Kidney (tissue), 14 donors: Measurements from ENCODE around the gene TCTN1. TPM values are rescaled to one million over a fixed set of nuclear protein-coding genes. Genes with fewer than 3 reads are reported as not detected.
A peak's percentile ranks its signal among the peaks of the same experiment; 100 is the strongest.

Experiments used
- DNase-seq, 5 donors: peaks; one replicate each; pipeline ENCODE4 v3.0.0-alpha.2; 2013 to 2020
- FAIRE-seq: peaks from 2 replicates; lab custom pipeline; 2012; peaks lifted over from hg19 to GRCh38; lab: Jason Lieb, UNC
- H3K27ac ChIP-seq, 2 donors: one replicate each; pipeline ENCODE4 v1.7.0; 2013; ENCODE audit warnings: low read depth in 2 of 2, low read length in 2 of 2, inconsistent platforms in 1 of 2
- H3K27me3 ChIP-seq: one replicate; pipeline ENCODE4 v1.7.1; 2013; ENCODE audit warnings: low read length, inconsistent platforms; ENCODE audit not compliant: control insufficient read depth, insufficient read depth
- H3K36me3 ChIP-seq, 3 donors: one replicate each; pipeline versions ENCODE4 v1.7.0 to v1.7.1; 2013; ENCODE audit warnings: low read length in 3 of 3, control low read depth in 1 of 3, inconsistent platforms in 1 of 3; ENCODE audit not compliant: insufficient read depth in 3 of 3, control insufficient read depth in 2 of 3
- H3K4me1 ChIP-seq, 3 donors: one replicate each; pipeline versions ENCODE4 v1.7.0 to v1.7.1; 2013; ENCODE audit warnings: low read length in 3 of 3, inconsistent platforms in 1 of 3, low read depth in 1 of 3; ENCODE audit not compliant: control insufficient read depth in 2 of 3, insufficient read depth in 2 of 3
- H3K4me3 ChIP-seq, 3 donors: one replicate each; pipeline versions ENCODE4 v1.7.0 to v1.8.1; 2013; ENCODE audit warnings: low read length in 3 of 3, control low read depth in 1 of 3, inconsistent platforms in 1 of 3
- H3K9ac ChIP-seq, 3 donors: one replicate each; pipeline versions ENCODE4 v1.7.0 to v1.7.1; 2013; ENCODE audit warnings: low read length in 3 of 3, control low read depth in 1 of 3, inconsistent platforms in 1 of 3
- H3K9me3 ChIP-seq, 3 donors: one replicate each; pipeline versions ENCODE4 v1.7.0 to v1.7.1; 2013; ENCODE audit warnings: low read length in 3 of 3, control low read depth in 1 of 3, inconsistent platforms in 1 of 3; ENCODE audit not compliant: control insufficient read depth in 2 of 3, insufficient read depth in 1 of 3
- CTCF ChIP-seq: IDR thresholded peaks from 3 replicates; pipeline ENCODE4 v1.5.1; 2012; ENCODE audit warnings: mild to moderate bottlenecking, moderate library complexity, borderline replicate concordance; ENCODE audit not compliant: insufficient read depth; ENCODE audit errors: extremely low read depth
- intact Hi-C: fragments of 100-400 bp; cut with DNase I; formaldehyde crosslinking; loops from one replicate; pipeline ENCODE4 v1.11.1; 2022
- polyA plus RNA-seq: library from polyadenylated mRNA; stranded (reverse); fragments of 350-450 nt; fragmentation: Illumina TruSeq; extraction: RNeasy Lipid Tissue Mini Kit (QIAGEN cat#74804); gene quantifications from one replicate; pipeline ENCODE4 v1.2.3, GENCODE V29; 2014; ENCODE audit warnings: low read depth, low replicate concordance; ENCODE audit not compliant: insufficient read depth
- total RNA-seq: library from RNA; stranded (reverse); fragmentation: NEBNext Ultra II Directional; extraction: Animal tissue kit (Norgen Biotek cat#: 25700); gene quantifications from one replicate; pipeline ENCODE4 v1.2.1, GENCODE V29; 2021
- donor health status: control.
- donor health status: control.
- donor health status: control.
- donor health status: control.
- donor health status: control.
- donor health status: DM: yes; HTN: yes; CAD: no.
- donor health status: Normal renal cell carcinoma (clear cell type).

The TCTN1 gene
- total and polyA plus RNA-seq, 2 donors from 2014 or later, result 71.2 to 76.9 TPM

- Histone ChIP-seq H3K27ac (peak overlapping the region; percentile 52 to 83), H3K36me3 (no peaks in the 10 kb centered on the region), H3K9me3 (no peaks in the 10 kb centered on the region), H3K4me3 (peak overlapping the region in 1 of 3 donors; percentile 13), H3K27me3 (no peaks in the 10 kb centered on the region), H3K9ac (peak overlapping the region in 1 of 3 donors; percentile 47), H3K4me1 (peaks cover 2 to 34% (median 4%) of the 10 kb centered on the region in 3 donors)
- FAIRE-seq (no peak), DNase-seq (no peak)
- intact Hi-C loops, result no loop called here
- TF ChIP-seq CTCF, result no peak
These were observed 35.9 kb upstream of the TCTN1 start for GRCh38 chr12:110577864-110578693.

DNA sequence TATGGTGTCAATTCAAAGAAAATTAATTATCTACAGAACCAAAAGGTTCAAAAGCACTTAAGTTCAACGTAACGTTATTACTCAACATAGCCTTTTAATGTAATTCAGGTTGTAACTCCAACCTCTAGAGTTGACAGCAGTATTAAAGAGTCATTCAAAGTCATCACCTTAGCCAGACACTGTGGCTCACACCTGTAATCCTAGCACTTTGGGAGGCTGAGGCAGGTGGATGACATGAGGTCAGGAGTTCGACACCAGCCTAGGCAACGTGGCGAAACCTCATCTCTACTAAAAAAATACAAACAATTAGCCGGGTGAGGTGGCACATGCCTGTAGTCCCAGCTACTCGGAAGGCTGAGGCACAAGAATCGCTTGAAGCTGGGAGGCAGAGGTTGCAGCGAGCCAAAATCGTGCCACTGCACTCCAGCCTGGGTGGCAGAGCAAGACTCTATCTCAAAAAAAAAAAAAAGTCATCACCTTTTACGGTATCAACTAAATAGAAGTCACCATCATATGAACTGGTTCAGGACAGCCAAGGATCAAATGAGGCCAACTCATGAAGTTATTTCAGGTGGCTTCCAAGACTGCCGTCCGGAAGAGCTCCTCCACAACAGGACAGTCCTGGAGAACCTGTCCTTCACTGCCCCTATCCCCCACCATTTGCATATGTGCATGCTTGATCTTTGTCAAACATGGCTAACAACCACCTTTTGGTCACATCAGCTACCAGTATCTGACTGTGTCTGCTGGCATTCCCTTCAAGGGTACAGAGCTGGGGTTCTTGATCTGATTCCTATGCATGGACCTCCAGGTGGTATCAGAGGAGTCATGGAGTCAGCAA lies 35.0 kb upstream of the TCTN1 start:
- H3K4me1 ChIP-seq, result peaks cover 5 to 34% (median 6%) of the 10 kb centered on the region in 3 donors
- H3K27ac ChIP-seq, result peak overlapping the region; percentile 52 to 83
- no peak overlapping the region for H3K9ac ChIP-seq
- no peaks in the 10 kb centered on the region for H3K9me3 ChIP-seq
- H3K27me3 ChIP-seq, result no peaks in the 10 kb centered on the region
- intact Hi-C loops, result no loop called here
- peak overlapping the region in 1 of 3 donors; percentile 7 for H3K4me3 ChIP-seq
- no peak for TF ChIP-seq CTCF
- H3K36me3 ChIP-seq, result no peaks in the 10 kb centered on the region
- DNase-seq (no peak), FAIRE-seq (no peak)

DNA sequence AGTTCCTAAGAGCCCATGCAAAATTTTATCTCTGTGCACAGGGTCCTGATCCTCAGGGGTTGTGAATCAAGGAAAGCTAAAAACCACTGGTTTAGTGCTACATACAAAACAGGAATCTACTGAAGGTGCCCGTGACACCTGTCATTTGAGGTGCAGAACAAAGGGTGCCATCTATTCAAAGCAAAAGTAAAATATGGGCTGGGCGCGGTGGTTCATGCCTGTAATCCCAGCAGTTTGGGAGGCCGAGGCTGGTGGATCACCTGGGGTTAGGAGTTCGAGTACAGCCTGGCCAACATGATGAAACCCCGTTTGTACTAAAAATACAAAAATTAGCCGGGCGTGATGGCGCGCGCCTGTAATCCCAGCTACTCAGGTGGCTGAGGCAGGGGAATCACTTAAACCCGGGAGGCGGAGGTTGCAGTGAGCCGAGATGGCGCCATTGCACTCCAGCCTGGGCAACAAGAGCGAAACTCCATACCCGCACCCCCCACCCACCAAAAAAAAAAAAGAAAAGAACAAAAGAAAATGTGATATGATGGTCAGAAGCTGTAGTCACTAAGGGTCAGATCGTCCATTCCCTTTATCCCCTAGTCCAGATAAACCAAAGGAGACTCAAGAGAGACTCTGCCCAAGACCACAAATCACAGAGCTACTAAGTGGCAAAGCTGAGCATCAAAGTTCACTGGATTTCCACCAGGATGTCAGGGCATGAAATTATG lies 34.2 kb upstream of the TCTN1 start:
- H3K9ac ChIP-seq, result no peak overlapping the region
- H3K9me3 ChIP-seq, result no peaks in the 10 kb centered on the region
- H3K27ac ChIP-seq, result peak overlapping the region in 1 of 2 donors; percentile 52
- FAIRE-seq (no peak), DNase-seq (no peak)
- no peaks in the 10 kb centered on the region for H3K27me3 ChIP-seq
- H3K4me1 ChIP-seq, result peaks cover 6 to 35% (median 6%) of the 10 kb centered on the region in 3 donors
- TF ChIP-seq CTCF, result no peak
- intact Hi-C loops, result no loop called here
- no peaks in the 10 kb centered on the region for H3K36me3 ChIP-seq
- peak overlapping the region in 1 of 3 donors; percentile 7 for H3K4me3 ChIP-seq
